ENCODE data around the gene RXRA. TPM values are rescaled to one million over a fixed set of nuclear protein-coding genes. Genes with fewer than 3 reads are reported as not detected.

RXRA gene
- total RNA-seq, 1 donor from 2014 or later: 22.8 TPM

- H3K9me3 Mint-ChIP-seq: no peaks in the 10 kb centered on the region
Measured at GRCh38 chr9:134327671-134328231, 1.5 kb downstream of the RXRA start.

GRCh38 chr9:134328341-134328840 lies 2.1 kb downstream of the RXRA start:
- Mint-ChIP-seq H3K27me3 (ENCODE audit: low read depth) (peaks cover 22% of the 10 kb centered on the region), H3K4me3 (ENCODE audit: low read depth) (no peak overlapping the region), H3K27ac (no peak overlapping the region), H3K9me3 (no peaks in the 10 kb centered on the region), H3K4me1 (ENCODE audit: low read depth) (peaks cover 4% of the 10 kb centered on the region), H3K36me3 (ENCODE audit: low read depth) (no peaks in the 10 kb centered on the region)
- DNase-seq (ENCODE audit: low spot score): no peak
- intact Hi-C loops (cut with micrococcal nuclease): loop anchor here (10.0 kb wide), 2 partner anchors 66 to 164 kb away; partner anchors contain the start of gene RNU6ATAC

More at GRCh38 chr9:134327671-134328231, 1.5 kb downstream of the RXRA start:
- no peak for DNase-seq (ENCODE audit: low spot score)
- Mint-ChIP-seq H3K27me3 (ENCODE audit: low read depth) (peaks cover 25% of the 10 kb centered on the region), H3K27ac (no peak overlapping the region), H3K4me3 (ENCODE audit: low read depth) (peak overlapping the region; percentile 13), H3K4me1 (ENCODE audit: low read depth) (peaks cover 4% of the 10 kb centered on the region), H3K36me3 (ENCODE audit: low read depth) (no peaks in the 10 kb centered on the region)
- intact Hi-C loops (cut with micrococcal nuclease): loop anchor here (10.0 kb wide), 2 partner anchors 67 to 163 kb away; partner anchors contain the start of gene RNU6ATAC

GRCh38 chr9:134328841-134329575 lies 2.8 kb downstream of the RXRA start:
- peaks cover 17% of the 10 kb centered on the region for H3K27me3 Mint-ChIP-seq (ENCODE audit: low read depth)
- H3K36me3 Mint-ChIP-seq (ENCODE audit: low read depth): no peaks in the 10 kb centered on the region
- no peak for DNase-seq (ENCODE audit: low spot score)
- H3K27ac Mint-ChIP-seq: no peak overlapping the region
- intact Hi-C loops (cut with micrococcal nuclease): loop anchor here (10.0 kb wide), 2 partner anchors 66 to 164 kb away; partner anchors contain the start of gene RNU6ATAC
- H3K9me3 Mint-ChIP-seq: no peaks in the 10 kb centered on the region
- peaks cover 4% of the 10 kb centered on the region for H3K4me1 Mint-ChIP-seq (ENCODE audit: low read depth)
- H3K4me3 Mint-ChIP-seq (ENCODE audit: low read depth): no peak overlapping the region

GRCh38 chr9:134329576-134329855 lies 3.3 kb downstream of the RXRA start:
- Mint-ChIP-seq H3K27ac (no peak overlapping the region), H3K36me3 (ENCODE audit: low read depth) (no peaks in the 10 kb centered on the region), H3K4me3 (ENCODE audit: low read depth) (no peak overlapping the region), H3K9me3 (no peaks in the 10 kb centered on the region), H3K4me1 (ENCODE audit: low read depth) (peaks cover 2% of the 10 kb centered on the region), H3K27me3 (ENCODE audit: low read depth) (peaks cover 12% of the 10 kb centered on the region)
- intact Hi-C loops (cut with micrococcal nuclease): loop anchor here (10.0 kb wide), 2 partner anchors 65 to 165 kb away; partner anchors contain the start of gene RNU6ATAC
- no peak for DNase-seq (ENCODE audit: low spot score)

GRCh38 chr9:134329886-134330285 lies 3.6 kb downstream of the RXRA start:
- no peaks in the 10 kb centered on the region for H3K4me1 Mint-ChIP-seq (ENCODE audit: low read depth)
- no peak overlapping the region for H3K27ac Mint-ChIP-seq
- H3K9me3 Mint-ChIP-seq: no peaks in the 10 kb centered on the region
- no peak for DNase-seq (ENCODE audit: low spot score)
- intact Hi-C loops (cut with micrococcal nuclease): loop anchor here (10.0 kb wide), 2 partner anchors 65 to 165 kb away; partner anchors contain the start of gene RNU6ATAC
- peaks cover 9% of the 10 kb centered on the region for H3K27me3 Mint-ChIP-seq (ENCODE audit: low read depth)
- H3K36me3 Mint-ChIP-seq (ENCODE audit: low read depth): no peaks in the 10 kb centered on the region
- no peak overlapping the region for H3K4me3 Mint-ChIP-seq (ENCODE audit: low read depth)

- H3K27me3 Mint-ChIP-seq (ENCODE audit: low read depth): peaks cover 9% of the 10 kb centered on the region
- intact Hi-C loops (cut with micrococcal nuclease): no loop called here
- H3K4me3 Mint-ChIP-seq (ENCODE audit: low read depth): no peak overlapping the region
- H3K36me3 Mint-ChIP-seq (ENCODE audit: low read depth): no peaks in the 10 kb centered on the region
- H3K4me1 Mint-ChIP-seq (ENCODE audit: low read depth): no peaks in the 10 kb centered on the region
- no peak overlapping the region for H3K27ac Mint-ChIP-seq
- H3K9me3 Mint-ChIP-seq: no peaks in the 10 kb centered on the region
- no peak for DNase-seq (ENCODE audit: low spot score)
Measured at GRCh38 chr9:134330590-134330989, 4.3 kb downstream of the RXRA start.

- H3K27ac Mint-ChIP-seq: no peak overlapping the region
- H3K36me3 Mint-ChIP-seq (ENCODE audit: low read depth): no peaks in the 10 kb centered on the region
- no peaks in the 10 kb centered on the region for H3K4me1 Mint-ChIP-seq (ENCODE audit: low read depth)
- DNase-seq (ENCODE audit: low spot score): no peak
- no peak overlapping the region for H3K4me3 Mint-ChIP-seq (ENCODE audit: low read depth)
- peaks cover 9% of the 10 kb centered on the region for H3K27me3 Mint-ChIP-seq (ENCODE audit: low read depth)
- intact Hi-C loops (cut with micrococcal nuclease): no loop called here
- no peaks in the 10 kb centered on the region for H3K9me3 Mint-ChIP-seq
Measured at GRCh38 chr9:134331186-134332025, 5.2 kb downstream of the RXRA start.

- Mint-ChIP-seq H3K4me1 (ENCODE audit: low read depth) (no peaks in the 10 kb centered on the region), H3K9me3 (no peaks in the 10 kb centered on the region), H3K36me3 (ENCODE audit: low read depth) (no peaks in the 10 kb centered on the region), H3K27me3 (ENCODE audit: low read depth) (peaks cover 9% of the 10 kb centered on the region), H3K4me3 (ENCODE audit: low read depth) (no peak overlapping the region), H3K27ac (no peak overlapping the region)
- intact Hi-C loops (cut with micrococcal nuclease): no loop called here
- DNase-seq (ENCODE audit: low spot score): no peak
Measured at GRCh38 chr9:134332266-134332665, 6.0 kb downstream of the RXRA start.

- Mint-ChIP-seq H3K4me1 (ENCODE audit: low read depth) (no peaks in the 10 kb centered on the region), H3K4me3 (ENCODE audit: low read depth) (no peak overlapping the region), H3K27ac (no peak overlapping the region), H3K36me3 (ENCODE audit: low read depth) (no peaks in the 10 kb centered on the region), H3K9me3 (no peaks in the 10 kb centered on the region), H3K27me3 (ENCODE audit: low read depth) (peaks cover 4% of the 10 kb centered on the region)
- intact Hi-C loops (cut with micrococcal nuclease): no loop called here
- DNase-seq (ENCODE audit: low spot score): no peak
Measured at GRCh38 chr9:134332841-134333233, 6.6 kb downstream of the RXRA start.

GRCh38 chr9:134333234-134333873 lies 7.1 kb downstream of the RXRA start:
- H3K4me3 Mint-ChIP-seq (ENCODE audit: low read depth): no peak overlapping the region
- H3K4me1 Mint-ChIP-seq (ENCODE audit: low read depth): no peaks in the 10 kb centered on the region
- no peaks in the 10 kb centered on the region for H3K36me3 Mint-ChIP-seq (ENCODE audit: low read depth)
- no peaks in the 10 kb centered on the region for H3K9me3 Mint-ChIP-seq
- H3K27me3 Mint-ChIP-seq (ENCODE audit: low read depth): peaks cover 3% of the 10 kb centered on the region
- intact Hi-C loops (cut with micrococcal nuclease): no loop called here
- no peak for DNase-seq (ENCODE audit: low spot score)
- no peak overlapping the region for H3K27ac Mint-ChIP-seq

GRCh38 chr9:134333874-134334581 lies 7.8 kb downstream of the RXRA start:
- intact Hi-C loops (cut with micrococcal nuclease): no loop called here
- no peaks in the 10 kb centered on the region for H3K4me1 Mint-ChIP-seq (ENCODE audit: low read depth)
- H3K9me3 Mint-ChIP-seq: no peaks in the 10 kb centered on the region
- DNase-seq (ENCODE audit: low spot score): no peak
- no peak overlapping the region for H3K27ac Mint-ChIP-seq
- H3K4me3 Mint-ChIP-seq (ENCODE audit: low read depth): no peak overlapping the region
- peaks cover 3% of the 10 kb centered on the region for H3K27me3 Mint-ChIP-seq (ENCODE audit: low read depth)
- no peaks in the 10 kb centered on the region for H3K36me3 Mint-ChIP-seq (ENCODE audit: low read depth)

- H3K36me3 Mint-ChIP-seq (ENCODE audit: low read depth): no peaks in the 10 kb centered on the region
- H3K9me3 Mint-ChIP-seq: no peaks in the 10 kb centered on the region
- H3K4me3 Mint-ChIP-seq (ENCODE audit: low read depth): no peak overlapping the region
- H3K27ac Mint-ChIP-seq: no peak overlapping the region
- intact Hi-C loops (cut with micrococcal nuclease): no loop called here
- peaks cover 3% of the 10 kb centered on the region for H3K27me3 Mint-ChIP-seq (ENCODE audit: low read depth)
- no peak for DNase-seq (ENCODE audit: low spot score)
- no peaks in the 10 kb centered on the region for H3K4me1 Mint-ChIP-seq (ENCODE audit: low read depth)
Measured at GRCh38 chr9:134335061-134335460, 8.8 kb downstream of the RXRA start.
